ENCODE data around the gene CCT7. TPM values are rescaled to one million over a fixed set of nuclear protein-coding genes. Genes with fewer than 3 reads are reported as not detected.

CCT7 gene
- total RNA-seq, 2 donors from 2014 or later: 305 to 384 TPM

DNA sequence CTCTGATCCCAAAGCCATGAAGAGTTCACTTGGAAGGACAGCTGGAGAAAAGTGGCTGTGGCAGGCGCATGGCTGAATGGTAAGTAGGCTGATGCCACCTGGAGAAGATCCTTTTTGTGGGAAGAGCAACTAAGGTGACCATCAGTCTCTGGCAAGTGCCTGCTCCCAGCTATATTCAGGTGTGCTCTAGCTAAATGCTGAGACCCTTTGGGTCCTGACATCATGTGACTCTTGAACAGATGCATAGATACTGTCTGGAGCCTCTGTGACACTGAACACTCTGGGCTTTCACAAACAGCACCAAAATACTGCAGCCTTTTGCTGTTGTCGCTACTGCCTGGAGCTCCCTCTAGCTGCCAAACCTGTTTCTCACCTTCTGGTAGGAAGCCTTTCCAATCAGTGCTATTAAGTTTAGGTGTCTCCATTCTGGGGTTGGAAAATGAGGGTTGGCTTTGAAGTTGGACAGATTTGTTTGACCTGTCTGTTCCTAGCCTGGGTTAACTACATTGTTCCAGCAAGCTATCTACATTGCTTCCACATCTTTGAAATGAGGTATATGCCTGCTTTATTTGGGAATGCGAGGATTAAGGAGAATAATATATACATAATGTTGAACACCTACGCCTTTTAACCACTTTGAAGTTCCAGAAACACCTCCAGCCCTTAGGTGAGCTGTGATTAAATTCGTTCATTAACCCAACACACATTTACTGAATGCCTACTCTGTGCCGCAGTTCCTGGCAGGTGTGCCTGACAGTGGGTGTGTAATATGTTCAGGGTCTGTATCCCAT, 56.1 kb downstream of the CCT7 start:
- peaks cover 13% of the 10 kb centered on the region for H3K4me1 Mint-ChIP-seq (ENCODE audit: low read depth)
- no peaks in the 10 kb centered on the region for H3K36me3 Mint-ChIP-seq (ENCODE audit: insufficient read depth in 2 of 2)
- no peaks in the 10 kb centered on the region for H3K9me3 Mint-ChIP-seq
- H3K4me3 Mint-ChIP-seq: peak overlapping the region; percentile 85 to 86
- ATAC-seq (replicated peaks in 1 of 2) (no peak), DNase-seq (peak; percentile 47 to 72)
- peaks cover 48% of the 10 kb centered on the region for H3K27me3 Mint-ChIP-seq (ENCODE audit: low read depth)
- no peak overlapping the region for H3K27ac Mint-ChIP-seq

- Mint-ChIP-seq H3K4me3 (peak overlapping the region; percentile 85 to 86), H3K9me3 (no peaks in the 10 kb centered on the region), H3K27ac (no peak overlapping the region), H3K4me1 (ENCODE audit: low read depth) (peaks cover 13% of the 10 kb centered on the region), H3K27me3 (ENCODE audit: low read depth) (peaks cover 56% of the 10 kb centered on the region), H3K36me3 (ENCODE audit: insufficient read depth in 2 of 2) (no peaks in the 10 kb centered on the region)
- peak; percentile 61 to 63 for DNase-seq
- peak in 1 of 2 donors; percentile 18 for ATAC-seq (replicated peaks in 1 of 2)
These were observed 57.0 kb downstream of the CCT7 start for GRCh38 chr2:73291093-73291460.

GRCh38 chr2:73291461-73292315, 57.6 kb downstream of the CCT7 start:
- Mint-ChIP-seq H3K9me3 (no peaks in the 10 kb centered on the region), H3K27me3 (ENCODE audit: low read depth) (peaks cover 62% of the 10 kb centered on the region), H3K27ac (no peak overlapping the region), H3K4me1 (ENCODE audit: low read depth) (peaks cover 13% of the 10 kb centered on the region), H3K36me3 (ENCODE audit: insufficient read depth in 2 of 2) (no peaks in the 10 kb centered on the region), H3K4me3 (peak overlapping the region; percentile 85 to 86)
- peak; percentile 12 to 29 for DNase-seq
- ATAC-seq (replicated peaks in 1 of 2): peak in 1 of 2 donors; percentile 6

DNA sequence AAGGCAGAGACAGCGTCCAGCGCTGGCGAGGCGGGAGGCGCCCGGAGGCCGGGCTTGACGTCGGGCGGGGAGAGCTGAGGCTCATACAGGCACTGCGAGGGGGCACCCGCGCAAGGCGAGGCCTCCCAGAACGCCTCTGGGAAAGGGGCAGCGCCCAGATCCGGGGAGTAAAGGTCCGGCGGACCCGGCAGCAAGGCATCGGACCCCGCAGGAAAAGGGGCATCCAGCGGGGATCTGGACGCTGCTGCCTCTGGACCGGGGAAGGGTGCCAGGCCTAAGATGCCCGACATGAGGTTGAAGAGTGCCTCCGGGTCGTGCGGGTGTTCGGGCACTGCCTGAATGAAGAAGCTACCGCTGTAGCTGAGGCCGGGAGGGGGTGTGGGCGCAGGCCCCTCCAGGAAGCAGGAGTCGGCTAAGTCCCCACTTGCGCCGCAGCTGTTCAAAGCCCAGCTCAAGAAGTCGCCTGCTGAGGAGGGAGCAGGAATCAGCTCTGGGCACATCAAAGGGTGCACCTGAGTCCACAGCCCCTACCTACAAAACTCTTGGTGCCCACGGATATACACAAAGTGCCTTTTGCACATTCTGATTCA, 58.3 kb downstream of the CCT7 start:
- Mint-ChIP-seq H3K4me3 (peak overlapping the region; percentile 85 to 86), H3K36me3 (ENCODE audit: insufficient read depth in 2 of 2) (no peaks in the 10 kb centered on the region), H3K27ac (no peak overlapping the region), H3K4me1 (ENCODE audit: low read depth) (peaks cover 13% of the 10 kb centered on the region), H3K27me3 (ENCODE audit: low read depth) (peaks cover 70% of the 10 kb centered on the region), H3K9me3 (no peaks in the 10 kb centered on the region)
- ATAC-seq (replicated peaks in 1 of 2): no peak
- peak in 1 of 2 donors; percentile 9 for DNase-seq

DNA sequence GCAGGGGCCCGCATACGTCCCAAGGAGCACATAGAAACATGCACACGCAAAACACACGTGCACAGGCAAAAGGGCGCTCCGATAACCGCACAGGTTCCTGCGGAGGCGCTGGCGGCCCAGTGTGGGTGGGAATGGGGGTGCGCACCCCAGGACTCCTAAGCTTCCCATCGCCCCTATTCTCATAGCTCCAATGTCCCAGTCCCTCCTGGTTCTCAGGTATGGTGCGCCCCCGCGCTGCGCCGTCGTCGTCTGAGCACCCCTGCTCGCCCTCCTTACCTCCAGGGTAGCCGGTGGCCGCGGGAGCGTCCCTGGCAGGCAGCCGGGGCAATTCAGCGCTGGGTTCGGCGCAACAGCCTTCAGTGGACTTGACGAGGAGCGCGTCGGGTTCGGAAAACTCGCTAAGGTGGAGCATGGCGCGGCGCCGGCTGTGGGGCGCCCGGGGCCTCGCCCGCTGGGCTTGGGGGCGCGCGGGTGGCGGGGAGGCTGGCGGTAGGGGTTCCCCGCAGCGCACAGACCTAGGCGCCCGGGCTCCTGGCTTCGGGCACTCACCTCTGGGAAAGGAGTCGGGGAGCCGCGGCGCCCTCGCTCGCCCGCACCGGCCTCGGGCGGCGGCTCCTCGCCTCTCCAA, 58.9 kb downstream of the CCT7 start:
- Mint-ChIP-seq H3K9me3 (no peaks in the 10 kb centered on the region), H3K36me3 (ENCODE audit: insufficient read depth in 2 of 2) (no peaks in the 10 kb centered on the region), H3K27me3 (ENCODE audit: low read depth) (peaks cover 72% of the 10 kb centered on the region), H3K27ac (no peak overlapping the region), H3K4me1 (ENCODE audit: low read depth) (peaks cover 13% of the 10 kb centered on the region), H3K4me3 (peak overlapping the region; percentile 85 to 86)
- ATAC-seq (replicated peaks in 1 of 2): peak; percentile 9 to 17
- DNase-seq: peak; percentile 18 to 29

DNA sequence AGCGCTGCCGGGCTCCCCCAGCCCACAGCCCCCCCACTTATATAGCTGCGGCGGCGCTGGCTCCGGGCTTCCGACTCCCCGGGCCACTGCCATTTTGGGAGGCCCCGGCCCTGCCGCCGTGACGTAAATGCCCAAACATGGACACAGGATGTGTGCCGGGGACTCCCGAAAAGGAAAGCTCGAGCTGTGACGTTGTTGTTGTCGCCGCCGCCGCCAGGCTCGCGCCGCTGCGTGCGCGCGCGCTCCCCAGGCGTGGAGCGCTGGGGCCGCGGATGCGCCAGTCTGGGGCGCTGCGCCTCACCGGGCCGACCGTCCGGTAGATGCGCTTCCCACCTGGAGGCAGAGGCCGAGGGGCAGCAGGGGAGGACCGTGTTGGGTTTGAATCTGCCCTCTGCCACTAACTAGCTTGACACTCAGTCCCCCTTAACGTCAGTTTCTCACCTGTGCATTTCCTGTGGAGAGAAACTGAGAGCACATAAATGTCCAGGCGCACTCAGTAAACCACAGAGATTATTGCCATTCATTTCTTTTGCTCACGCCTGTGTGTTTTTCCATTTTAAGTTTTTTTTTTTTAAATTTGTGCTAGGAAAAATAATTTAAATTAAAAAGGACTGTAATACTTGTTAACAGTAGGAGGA, 59.5 kb downstream of the CCT7 start, which contains the start of gene EGR4:
Gene EGR4, minus strand, starts transcription at position 15 of the 638 bp plus-strand sequence. CDS start 231 bp downstream, outside the sequence.
- ATAC-seq (replicated peaks in 1 of 2) (peak; percentile 94 to 95), DNase-seq (peak; percentile 93 to 94)
- H3K36me3 Mint-ChIP-seq (ENCODE audit: insufficient read depth in 2 of 2): no peaks in the 10 kb centered on the region
- peaks cover 71% of the 10 kb centered on the region for H3K27me3 Mint-ChIP-seq (ENCODE audit: low read depth)
- peak within 1 kb of the TSS; percentile 85 to 86 for H3K4me3 Mint-ChIP-seq
- H3K4me1 Mint-ChIP-seq (ENCODE audit: low read depth): peaks cover 13% of the 10 kb centered on the region
- no peaks in the 10 kb centered on the region for H3K9me3 Mint-ChIP-seq
- H3K27ac Mint-ChIP-seq: no peak within 1 kb of the TSS

DNA sequence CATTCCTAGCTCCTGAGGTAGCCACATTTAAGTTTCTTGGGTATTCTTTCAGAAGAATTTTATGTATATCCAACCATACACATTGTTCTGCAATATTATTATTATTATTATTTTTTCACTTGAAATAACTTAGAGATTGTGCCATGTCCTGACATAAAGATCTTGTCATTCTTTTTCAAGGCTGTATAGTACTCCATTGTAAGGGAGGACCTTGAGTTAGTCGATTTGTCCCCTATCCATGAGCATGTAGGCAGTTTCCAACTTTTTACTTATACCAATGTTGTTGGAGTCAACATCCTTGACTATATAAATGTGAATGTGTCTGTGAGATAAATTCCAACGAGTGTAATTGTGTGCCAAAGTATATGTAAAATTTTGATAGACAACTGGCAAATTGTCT, 60.1 kb downstream of the CCT7 start:
- Mint-ChIP-seq H3K4me1 (ENCODE audit: low read depth) (peaks cover 13% of the 10 kb centered on the region), H3K36me3 (ENCODE audit: insufficient read depth in 2 of 2) (no peaks in the 10 kb centered on the region), H3K9me3 (no peaks in the 10 kb centered on the region), H3K4me3 (peak overlapping the region in 1 of 2 donors; percentile 22), H3K27me3 (ENCODE audit: low read depth) (peaks cover 65% of the 10 kb centered on the region), H3K27ac (no peak overlapping the region)
- DNase-seq (no peak), ATAC-seq (replicated peaks in 1 of 2) (no peak)

DNA sequence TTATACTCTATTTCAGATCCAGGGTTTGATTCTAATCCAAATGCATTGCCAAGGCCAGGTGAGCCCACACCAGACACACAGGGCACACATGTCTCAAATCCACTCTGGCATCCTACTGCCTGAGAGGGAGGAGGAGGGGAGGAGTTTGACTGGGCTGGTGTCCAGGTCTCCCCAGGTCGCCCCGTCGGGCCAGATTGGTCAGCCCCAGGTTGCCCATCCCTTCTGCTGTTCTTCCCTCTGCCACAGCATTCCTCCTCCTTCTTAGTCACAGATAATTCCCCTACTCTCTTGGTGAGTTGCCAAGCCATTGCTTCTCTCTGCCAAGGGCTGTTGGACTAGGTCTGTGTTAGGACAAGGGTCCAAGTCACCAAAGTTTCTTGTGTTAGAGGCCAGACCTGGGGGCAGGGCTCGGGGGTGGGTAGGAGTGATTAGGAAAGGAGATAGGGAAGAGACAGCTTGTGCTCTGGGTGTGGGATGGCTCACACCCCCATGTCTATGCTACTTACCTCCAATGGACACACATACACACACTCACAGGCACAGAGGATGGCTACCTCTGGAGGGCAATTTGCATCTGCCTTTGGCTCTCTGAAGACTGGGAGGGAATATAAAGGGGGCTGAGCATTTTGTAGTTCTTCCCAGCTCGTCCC, 61.8 kb downstream of the CCT7 start:
- DNase-seq: no peak
- Mint-ChIP-seq H3K27me3 (ENCODE audit: low read depth) (peaks cover 74% of the 10 kb centered on the region), H3K4me1 (ENCODE audit: low read depth) (peaks cover 8% of the 10 kb centered on the region), H3K27ac (no peak overlapping the region), H3K36me3 (ENCODE audit: insufficient read depth in 2 of 2) (no peaks in the 10 kb centered on the region), H3K9me3 (no peaks in the 10 kb centered on the region), H3K4me3 (no peak overlapping the region)
- no peak for ATAC-seq (replicated peaks in 1 of 2)

- Mint-ChIP-seq H3K4me3 (no peak overlapping the region), H3K9me3 (no peaks in the 10 kb centered on the region), H3K27ac (no peak overlapping the region), H3K27me3 (ENCODE audit: low read depth) (peaks cover 74% of the 10 kb centered on the region), H3K4me1 (ENCODE audit: low read depth) (peaks cover 4% of the 10 kb centered on the region), H3K36me3 (ENCODE audit: insufficient read depth in 2 of 2) (no peaks in the 10 kb centered on the region)
- ATAC-seq (replicated peaks in 1 of 2) (no peak), DNase-seq (no peak)
These were observed 63.0 kb downstream of the CCT7 start for GRCh38 chr2:73297151-73297559.

GRCh38 chr2:73297586-73297985, 63.5 kb downstream of the CCT7 start:
- Mint-ChIP-seq H3K27me3 (ENCODE audit: low read depth) (peaks cover 75% of the 10 kb centered on the region), H3K4me1 (ENCODE audit: low read depth) (peaks cover 4% of the 10 kb centered on the region), H3K36me3 (ENCODE audit: insufficient read depth in 2 of 2) (no peaks in the 10 kb centered on the region), H3K9me3 (no peaks in the 10 kb centered on the region), H3K27ac (no peak overlapping the region), H3K4me3 (no peak overlapping the region)
- no peak for DNase-seq
- ATAC-seq (replicated peaks in 1 of 2): no peak

DNA sequence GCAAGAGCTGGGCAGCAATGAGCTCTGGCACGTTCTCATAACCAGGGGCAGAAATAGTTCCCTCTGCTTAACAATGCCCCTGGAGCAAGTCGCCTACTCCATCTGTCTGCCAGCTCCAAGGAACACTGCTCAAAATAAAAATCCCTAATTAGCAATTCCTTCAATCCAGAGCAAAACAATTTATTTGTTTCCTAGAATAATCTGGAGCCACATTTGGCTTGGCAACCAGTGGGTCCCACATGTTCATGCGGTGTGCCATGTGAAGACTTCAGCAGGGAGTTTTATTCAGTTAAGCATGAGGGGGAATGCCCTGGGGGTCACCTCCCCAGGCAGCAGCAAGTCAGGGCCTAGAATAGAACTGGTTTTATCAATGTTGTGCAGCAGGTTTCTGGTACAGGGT, 66.8 kb downstream of the CCT7 start:
- H3K27ac Mint-ChIP-seq: no peak overlapping the region
- no peak for DNase-seq
- peaks cover 57% of the 10 kb centered on the region for H3K27me3 Mint-ChIP-seq (ENCODE audit: low read depth)
- H3K4me1 Mint-ChIP-seq (ENCODE audit: low read depth): peaks cover 4% of the 10 kb centered on the region
- no peaks in the 10 kb centered on the region for H3K9me3 Mint-ChIP-seq
- no peaks in the 10 kb centered on the region for H3K36me3 Mint-ChIP-seq (ENCODE audit: insufficient read depth in 2 of 2)
- no peak overlapping the region for H3K4me3 Mint-ChIP-seq
- no peak for ATAC-seq (replicated peaks in 1 of 2)

- H3K4me3 Mint-ChIP-seq: no peak overlapping the region
- H3K9me3 Mint-ChIP-seq: no peaks in the 10 kb centered on the region
- H3K27ac Mint-ChIP-seq: no peak overlapping the region
- ATAC-seq (replicated peaks in 1 of 2) (no peak), DNase-seq (no peak)
- H3K36me3 Mint-ChIP-seq (ENCODE audit: insufficient read depth in 2 of 2): no peaks in the 10 kb centered on the region
- H3K27me3 Mint-ChIP-seq (ENCODE audit: low read depth): peaks cover 52% of the 10 kb centered on the region
- H3K4me1 Mint-ChIP-seq (ENCODE audit: low read depth): peaks cover 4% of the 10 kb centered on the region
These were observed 67.5 kb downstream of the CCT7 start for GRCh38 chr2:73301636-73302035.
